Astrocyte of the cerebellum (primary cell): ENCODE measurements around the gene FAF1.

Experiments
- DNase-seq: peaks from one replicate; pipeline ENCODE4 v3.0.0-alpha.2; 2011; ENCODE audit warnings: low read depth
- H3K4me3 ChIP-seq: 2 replicates; pipeline ENCODE4 v1.5.1; 2011; ENCODE audit warnings: mild to moderate bottlenecking, low read depth, low read length, moderate library complexity
- in situ Hi-C: cut with HindIII; loops from 2 replicates; pipeline ENCODE4 v1.10.0; 2017; ENCODE audit warnings: low sequenced_read_pairs
- TF ChIP-seq, protein P1 (sequence below): IDR thresholded peaks from 2 replicates; pipeline ENCODE4 v1.5.1; 2012; ENCODE audit warnings: low read length, low read depth, moderate library complexity, mild to moderate bottlenecking; ENCODE audit errors: missing control alignments

FAF1 gene

GRCh38 chr1:50473513-50473912 is 486.6 kb downstream of the FAF1 start:
- in situ Hi-C loops, result no loop called here
- no peak for DNase-seq
- TF ChIP-seq, protein P1, sequence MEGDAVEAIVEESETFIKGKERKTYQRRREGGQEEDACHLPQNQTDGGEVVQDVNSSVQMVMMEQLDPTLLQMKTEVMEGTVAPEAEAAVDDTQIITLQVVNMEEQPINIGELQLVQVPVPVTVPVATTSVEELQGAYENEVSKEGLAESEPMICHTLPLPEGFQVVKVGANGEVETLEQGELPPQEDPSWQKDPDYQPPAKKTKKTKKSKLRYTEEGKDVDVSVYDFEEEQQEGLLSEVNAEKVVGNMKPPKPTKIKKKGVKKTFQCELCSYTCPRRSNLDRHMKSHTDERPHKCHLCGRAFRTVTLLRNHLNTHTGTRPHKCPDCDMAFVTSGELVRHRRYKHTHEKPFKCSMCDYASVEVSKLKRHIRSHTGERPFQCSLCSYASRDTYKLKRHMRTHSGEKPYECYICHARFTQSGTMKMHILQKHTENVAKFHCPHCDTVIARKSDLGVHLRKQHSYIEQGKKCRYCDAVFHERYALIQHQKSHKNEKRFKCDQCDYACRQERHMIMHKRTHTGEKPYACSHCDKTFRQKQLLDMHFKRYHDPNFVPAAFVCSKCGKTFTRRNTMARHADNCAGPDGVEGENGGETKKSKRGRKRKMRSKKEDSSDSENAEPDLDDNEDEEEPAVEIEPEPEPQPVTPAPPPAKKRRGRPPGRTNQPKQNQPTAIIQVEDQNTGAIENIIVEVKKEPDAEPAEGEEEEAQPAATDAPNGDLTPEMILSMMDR, result no peak
- H3K4me3 ChIP-seq, result no peak overlapping the region

GRCh38 chr1:50471967-50472366 is 488.1 kb downstream of the FAF1 start:
- TF ChIP-seq, protein P1, result no peak
- DNase-seq, result no peak
- no peak overlapping the region for H3K4me3 ChIP-seq
- in situ Hi-C loops, result no loop called here

DNA sequence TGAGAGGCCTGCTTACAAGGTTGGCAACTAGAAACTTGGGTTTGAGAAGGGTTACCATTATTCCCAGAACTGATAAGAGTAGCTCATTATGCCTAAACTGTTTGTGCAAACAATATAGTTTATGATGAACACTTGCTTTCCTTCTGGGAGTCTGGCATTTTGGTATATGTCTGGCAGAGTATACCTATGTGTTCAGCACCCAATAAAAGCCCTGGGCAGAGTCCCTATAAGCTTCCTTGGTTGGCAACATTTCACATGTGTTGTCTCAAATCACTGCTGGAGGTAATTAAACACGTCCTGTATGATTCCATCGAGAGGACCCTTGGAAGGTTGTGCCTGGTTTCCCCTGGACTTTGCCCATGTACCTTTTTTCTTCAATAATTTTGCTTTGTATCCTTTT is 497.1 kb downstream of the FAF1 start:
- in situ Hi-C loops, result no loop called here
- no peak for DNase-seq
- TF ChIP-seq, protein P1, result no peak
- H3K4me3 ChIP-seq, result no peak overlapping the region

- in situ Hi-C loops, result no loop called here
Measured at GRCh38 chr1:50458507-50458906, 501.6 kb downstream of the FAF1 start.

GRCh38 chr1:50454911-50455310 is 505.2 kb downstream of the FAF1 start:
- H3K4me3 ChIP-seq, result no peak overlapping the region
- TF ChIP-seq, protein P1, result no peak
- no peak for DNase-seq
- in situ Hi-C loops, result no loop called here

More at GRCh38 chr1:50458507-50458906, 501.6 kb downstream of the FAF1 start:
- H3K4me3 ChIP-seq, result no peak overlapping the region
- TF ChIP-seq, protein P1, result no peak
- DNase-seq, result no peak

- TF ChIP-seq, protein P1, result no peak
- no peak overlapping the region for H3K4me3 ChIP-seq
- in situ Hi-C loops, result no loop called here
- DNase-seq, result no peak
Measured at GRCh38 chr1:50453266-50453665, 506.8 kb downstream of the FAF1 start.

DNA sequence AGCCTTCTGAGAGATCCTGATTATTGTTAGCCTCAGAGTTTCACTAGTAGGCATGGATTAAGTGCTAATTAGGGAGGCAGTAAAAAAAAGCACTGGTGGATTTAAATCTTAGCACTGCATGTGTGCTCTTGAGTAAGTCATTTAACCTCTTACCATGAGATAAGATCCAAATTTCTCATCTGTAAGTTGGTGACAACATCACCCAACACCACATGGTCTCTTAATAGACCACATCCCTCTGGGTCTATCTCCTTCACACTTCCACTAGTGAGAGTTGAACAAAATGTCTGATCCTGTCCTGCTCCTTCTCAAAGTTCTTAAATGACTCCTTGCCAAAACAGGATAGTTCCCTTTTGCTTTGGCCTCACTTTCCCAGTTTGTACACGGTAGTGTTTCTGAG is 507.4 kb downstream of the FAF1 start:
- in situ Hi-C loops, result no loop called here
- no peak overlapping the region for H3K4me3 ChIP-seq
- no peak for DNase-seq
- TF ChIP-seq, protein P1, result no peak
